ENCODE data around the gene VPS4B. TPM values are rescaled to one million over a fixed set of nuclear protein-coding genes. Genes with fewer than 3 reads are reported as not detected.

Gene VPS4B
- total and polyA plus RNA-seq, 2 of the 8 experiments (the other 6 are each of a cell fraction or from before 2014, with no cell fraction given), result 7.2 to 45.3 TPM

DNA sequence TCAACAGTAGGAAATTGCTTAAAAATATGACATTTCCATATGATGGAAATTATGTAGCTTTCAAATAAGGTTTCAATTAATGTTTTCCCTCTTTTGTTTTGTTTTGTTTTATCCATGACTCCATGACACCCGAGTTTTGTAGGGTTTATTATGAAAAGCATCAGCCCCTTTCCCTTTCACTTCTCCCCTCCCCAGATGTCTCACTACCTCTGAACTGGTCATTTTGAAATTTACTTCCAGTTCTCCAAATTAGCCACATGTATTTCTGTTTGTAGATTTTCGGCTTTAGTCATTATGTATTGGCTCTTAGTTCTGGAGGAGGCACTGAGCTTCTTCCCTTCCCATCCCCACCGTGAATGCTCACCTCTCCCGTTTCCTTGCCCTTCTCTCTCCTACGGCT, 18.6 kb upstream of the VPS4B start:
- TF ChIP-seq CBX8 (IDR thresholded peaks at IDR 0.05; ENCODE audit: borderline replicate concordance, low read depth, low read length) (no peak), TAF7 (optimal IDR thresholded peaks at IDR 0.05; ENCODE audit: borderline replicate concordance, low read depth, low read length) (no peak), HDAC2 (IDR thresholded peaks at IDR 0.05; ENCODE audit: borderline replicate concordance in 1 of 2, low read depth in 2 of 2, low read length in 2 of 2) (no peak), JUN (IDR thresholded peaks at IDR 0.05; ENCODE audit: low read depth, low read length) (no peak), JUND (IDR thresholded peaks at IDR 0.05; ENCODE audit: low read length) (no peak)

More for the DNA sequence above, 18.6 kb upstream of the VPS4B start:
- H2BK5ac ChIP-seq (ENCODE audit: low read depth, low read length), result no peak overlapping the region
- no peaks in the 10 kb centered on the region for H3K4me1 ChIP-seq (replicated peaks in 1 of 4; ENCODE audit: control insufficient read depth in 3 of 4, insufficient read depth in 4 of 4, low read length in 3 of 4)
- H2AFZ ChIP-seq (ENCODE audit: low read length), result no peak overlapping the region
- ChIA-PET POLR2A (ENCODE audit: partially characterized antibody) (interaction anchor here (0.6 kb wide), 1 partner anchor 77 kb away, joined by 3 read pairs; no protein-coding TSS in a partner anchor), CTCF (ENCODE audit: partially characterized antibody) (interaction anchor here (1.1 to 2.2 kb wide), 5 partner anchors 13 to 314 kb away, joined by 3 to 11 read pairs (median 5); no protein-coding TSS in a partner anchor)
- no peak overlapping the region for H3K14ac ChIP-seq (ENCODE audit: insufficient read length)
- 91% methylated on average over 2 of the region's 5 CpGs; no CpG with 5 or more reads in 1 of the 2 experiments for WGBS, 2 experiments (ENCODE audit: extremely low coverage in 1 of 2, insufficient coverage in 1 of 2, insufficient read length in 1 of 2, insufficient replicate concordance in 2 of 2, low coverage in 1 of 2, low lambda C conversion rate in 2 of 2, missing lambda C conversion rate in 1 of 2)
- DNase-seq (ENCODE audit: low read depth in 1 of 2, low spot score in 2 of 2), result no peak
- no peak overlapping the region for H2BK20ac ChIP-seq (ENCODE audit: low read length)
- no peak overlapping the region for H4K5ac ChIP-seq (ENCODE audit: insufficient read length, low read depth, low read length)
- H3K9me3 ChIP-seq (ENCODE audit: insufficient read depth in 2 of 2, low read depth in 1 of 2, low read length in 1 of 2), result no peaks in the 10 kb centered on the region
- no peaks in the 10 kb centered on the region for H3K27me3 ChIP-seq (replicated peaks in 1 of 4; ENCODE audit: control insufficient read depth in 3 of 4, extremely low read depth in 1 of 4, insufficient read depth in 3 of 4, low read length in 3 of 4)
- H3K79me2 ChIP-seq (ENCODE audit: control insufficient read depth in 1 of 2, insufficient read depth in 2 of 2, low read length in 2 of 2), result no peaks in the 10 kb centered on the region
- H4K8ac ChIP-seq (ENCODE audit: extremely low read depth, insufficient read depth, low read length), result no peak overlapping the region
- no peaks in the 10 kb centered on the region for H3K23me2 ChIP-seq (ENCODE audit: low read depth, low read length)
- no peak overlapping the region for H2BK120ac ChIP-seq (replicated peaks; ENCODE audit: low read depth, low read length)
- H3K4me2 ChIP-seq (ENCODE audit: insufficient read depth in 1 of 2, low read depth in 2 of 2, low read length in 2 of 2), result no peak overlapping the region
- no peak overlapping the region for H4K91ac ChIP-seq (replicated peaks; ENCODE audit: insufficient read length, low read length)
- no peak overlapping the region for H3K27ac ChIP-seq (ENCODE audit: low read depth, low read length)
- H3K36me3 ChIP-seq (ENCODE audit: control insufficient read depth in 2 of 4, insufficient read depth in 4 of 4, low read length in 3 of 4), result no peaks in the 10 kb centered on the region
- peaks cover 0 to 2% of the 10 kb centered on the region in 2 experiments for H4K20me1 ChIP-seq (replicated peaks in 1 of 2; ENCODE audit: control insufficient read depth in 1 of 2, insufficient read depth in 2 of 2, low read length in 2 of 2)
- H2BK12ac ChIP-seq (ENCODE audit: low read depth, low read length), result no peak overlapping the region
- H3K4me3 ChIP-seq (ENCODE audit: extremely low read depth in 1 of 4, insufficient read depth in 2 of 4, low read depth in 3 of 4, low read length in 4 of 4), result no peak overlapping the region
- no peak for FAIRE-seq
- H2BK15ac ChIP-seq (ENCODE audit: low read length), result no peak overlapping the region
- H3K18ac ChIP-seq (ENCODE audit: extremely low read depth, low read length), result no peak overlapping the region
- no peak overlapping the region for H2AK5ac ChIP-seq (ENCODE audit: low read depth, low read length)
- no peak overlapping the region for H3K4ac ChIP-seq (replicated peaks; ENCODE audit: insufficient read length, low read depth, low read length)
- H3K9ac ChIP-seq (replicated peaks in 1 of 4; ENCODE audit: extremely low read depth in 1 of 4, low read depth in 3 of 4, low read length in 3 of 4), result no peak overlapping the region
- H3K23ac ChIP-seq (ENCODE audit: insufficient read length), result no peak overlapping the region
- no peaks in the 10 kb centered on the region for H3K79me1 ChIP-seq (ENCODE audit: low read depth, low read length)
- no peak overlapping the region for H3K56ac ChIP-seq (replicated peaks; ENCODE audit: insufficient read length, low read depth, low read length)

Measured in H1 (cell line).